ENCODE results near the gene CNTROB.

Gene CNTROB

GRCh38 chr17:7987112-7987893, 55.3 kb downstream of the CNTROB start:
- ChIA-PET CTCF (interaction anchor here (0.6 kb wide), 2 partner anchors 15 to 65 kb away, joined by 3 read pairs; no protein-coding TSS in a partner anchor), POLR2A (ENCODE audit: low non-redundant PET) (no interaction called here)
- no peak for TF ChIP-seq CTCF (conservative IDR thresholded peaks at IDR 0.05; ENCODE audit: low read depth)
- H3K27ac ChIP-seq: no peak overlapping the region
- DNase-seq (ENCODE audit: low spot score): no peak

- CTCF ChIA-PET: interaction anchor here (0.5 to 2.9 kb wide), 23 partner anchors 10 to 267 kb away, joined by 3 to 31 read pairs (median 4); partner anchors contain the start of genes CNTROB and TRAPPC1
- DNase-seq (ENCODE audit: low spot score): peak; percentile 55
- peak; percentile 76 for TF ChIP-seq CTCF (conservative IDR thresholded peaks at IDR 0.05; ENCODE audit: low read depth)
- POLR2A ChIA-PET (ENCODE audit: low non-redundant PET): interaction anchor here (1.0 kb wide), 2 partner anchors 56 to 76 kb away, joined by 4 read pairs; partner anchors contain the start of genes CNTROB and TRAPPC1
- H3K27ac ChIP-seq: no peak overlapping the region
Observed at GRCh38 chr17:7988750-7989178, 56.8 kb downstream of the CNTROB start.

- peak; percentile 84 for DNase-seq (ENCODE audit: low spot score)
- ChIA-PET CTCF (interaction anchor here (0.5 to 2.9 kb wide), 49 partner anchors 7 to 482 kb away, joined by 3 to 31 read pairs (median 4); partner anchors contain the start of genes ATP1B2, CNTROB, CYB5D1 and GUCY2D), POLR2A (ENCODE audit: low non-redundant PET) (no interaction called here)
- peak; percentile 94 for TF ChIP-seq CTCF (conservative IDR thresholded peaks at IDR 0.05; ENCODE audit: low read depth)
- peak overlapping the region; percentile 57 for H3K27ac ChIP-seq
Observed at GRCh38 chr17:7989781-7990655, 58.0 kb downstream of the CNTROB start.

GRCh38 chr17:7992516-7992915, 60.5 kb downstream of the CNTROB start:
- ChIA-PET CTCF (interaction anchor here (0.7 to 1.6 kb wide), 4 partner anchors 9 to 65 kb away, joined by 3 to 8 read pairs (median 6); no protein-coding TSS in a partner anchor), POLR2A (ENCODE audit: low non-redundant PET) (no interaction called here)
- no peak for TF ChIP-seq CTCF (conservative IDR thresholded peaks at IDR 0.05; ENCODE audit: low read depth)
- peak; percentile 74 for DNase-seq (ENCODE audit: low spot score)
- no peak overlapping the region for H3K27ac ChIP-seq

GRCh38 chr17:7992924-7993323, 60.9 kb downstream of the CNTROB start:
- ChIA-PET CTCF (interaction anchor here (0.7 to 1.6 kb wide), 4 partner anchors 9 to 64 kb away, joined by 3 to 8 read pairs (median 6); no protein-coding TSS in a partner anchor), POLR2A (ENCODE audit: low non-redundant PET) (no interaction called here)
- no peak for TF ChIP-seq CTCF (conservative IDR thresholded peaks at IDR 0.05; ENCODE audit: low read depth)
- DNase-seq (ENCODE audit: low spot score): no peak
- no peak overlapping the region for H3K27ac ChIP-seq
